Heart left ventricle (tissue), 16 donors: ENCODE results near the gene UVRAG. TPM values are rescaled to one million over a fixed set of nuclear protein-coding genes. Genes with fewer than 3 reads are reported as not detected.
A peak's percentile ranks its signal among the peaks of the same experiment; 100 is the strongest.

Source experiments
- ATAC-seq, 4 donors: fragments of 200-7000 bp; cut with Tn5 transposase; one replicate each; pipeline ENCODE4 v1.9.1; 2020 to 2022; ENCODE audit warnings: moderate library complexity in 4 of 4, mild to moderate bottlenecking in 3 of 4, moderate number of reproducible peaks in 1 of 4
- DNase-seq, 5 donors: peaks; one replicate each; pipeline ENCODE4 v3.0.0-alpha.2; 2020
- H3K27ac ChIP-seq, 12 donors: fragments of 200-600 bp; sonication (generic) in 4 of 12; one replicate each; pipeline versions ENCODE4 v1.5.0 to v1.8.0; 2016 to 2022; ENCODE audit warnings: mild to moderate bottlenecking in 2 of 12
- H3K27me3 ChIP-seq, 9 donors: fragments of 200-600 bp; sonication (generic) in 2 of 9; one replicate each; pipeline versions ENCODE4 v1.5.1 to v1.8.0; 2016 to 2022; ENCODE audit warnings: mild to moderate bottlenecking in 3 of 9
- H3K36me3 ChIP-seq, 9 donors: fragments of 200-600 bp; sonication (generic) in 2 of 9; one replicate each; pipeline versions ENCODE4 v1.5.0 to v1.8.0; 2018 to 2022; ENCODE audit warnings: mild to moderate bottlenecking in 2 of 9
- H3K4me1 ChIP-seq, 12 donors: fragments of 200-600 bp; sonication (generic) in 4 of 12; one replicate each; pipeline versions ENCODE4 v1.5.0 to v1.8.0; 2016 to 2022; ENCODE audit warnings: mild to moderate bottlenecking in 3 of 12
- H3K4me3 ChIP-seq, 12 donors: fragments of 200-600 bp; sonication (generic) in 4 of 12; one replicate each; pipeline versions ENCODE4 v1.5.0 to v1.8.0; 2017 to 2022; ENCODE audit warnings: mild to moderate bottlenecking in 9 of 12, moderate library complexity in 4 of 12
- H3K9me3 ChIP-seq, 12 donors: fragments of 200-600 bp; sonication (generic) in 4 of 12; one replicate each; pipeline versions ENCODE4 v1.5.0 to v1.8.0; 2016 to 2022; ENCODE audit warnings: mild to moderate bottlenecking in 1 of 12
- POLR2A ChIP-seq, 2 donors: fragments of 450-650 bp; IDR thresholded peaks; one replicate each; pipeline ENCODE4 v1.6.1; 2017; ENCODE audit warnings: antibody characterized with exemption in 2 of 2, mild to moderate bottlenecking in 2 of 2, moderate library complexity in 2 of 2
- WGBS, 4 donors: extraction: QIAGEN DNeasy Blood & Tissue Kit in 2 of 4; methylation state at CpG; one replicate each; pipeline versions ENCODE4 v1.1.5 to v1.1.7; 2013 to 2018; 5-methylcytosine and 5-hydroxymethylcytosine counted together
- intact Hi-C, 10 donors: fragments of 100-400 bp; cut with DNase I; formaldehyde crosslinking; loops; one replicate each; pipeline versions ENCODE4 v1.11.1 to v1.14.2; 2022
- polyA plus RNA-seq, 2 donors: library from polyadenylated mRNA; stranded (reverse); fragments of 200-250 nt; gene quantifications; one replicate each; pipeline ENCODE4 v1.2.3, GENCODE V29; 2013
- total RNA-seq, 9 donors: library from RNA; depleted of rRNA in 2 of 9; stranded (reverse); fragments of >200 nt in 2 of 9; fragmentation: NEBNext Ultra II Directional in 3 of 9; extraction: Animal tissue kit (Norgen Biotek cat#: 25700) in 3 of 9; gene quantifications; one replicate each; pipeline versions ENCODE4 v1.1.0 to v1.2.4, GENCODE V29; 2016 to 2023
- TF ChIP-seq, protein P1 (sequence below), 12 donors: fragments of 200-600 bp; sonication (generic) in 4 of 12; IDR thresholded peaks; one replicate each; pipeline versions ENCODE4 v1.5.0 to v1.8.0; 2018 to 2022; ENCODE audit warnings: antibody characterized with exemption in 12 of 12, mild to moderate bottlenecking in 5 of 12
- donor health status: ischemic (EF 13 %, LVEDD 7.1; RV severe dilation, severe dysfunction).
- donor health status: healthy with polysubstance abuse.
- donor health status: DM: no; HTN: yes; CAD: no.
- donor health status: DM: no; HTN: no; CAD: no.
- donor health status: ischemic (EF 25% LVEDD 6.9; RV normal size, moderate dysfunction).
- donor health status: ischemic (EF 25% LVEDD 5.7; RV mildly dilated, moderate dysfunction).
- donor health status: healthy.
- donor health status: DM: yes; HTN: yes; CAD: no.
- donor health status: ischemic (EF 35%, LVEDD 5.7; RV mildly dilated, moderate dysfunction).
- donor health status: nonischemic (EF 11% LVEDD 7.7; RV severe dilation, severe dysfunction).
- donor health status: DM: yes; HTN: yes; CAD: no.
- donor health status: PGD.
- donor health status: ischemic (EF 29% LVEDD 5.4; RV normal size, mild dysfunction).
- donor health status: nonischemic (EF 23%, LVEDD 6.1; RV moderate dilation, normal function).

UVRAG gene
- total and polyA plus RNA-seq, 11 donors, result 4.5 to 22.6 (median 15.0) TPM

DNA sequence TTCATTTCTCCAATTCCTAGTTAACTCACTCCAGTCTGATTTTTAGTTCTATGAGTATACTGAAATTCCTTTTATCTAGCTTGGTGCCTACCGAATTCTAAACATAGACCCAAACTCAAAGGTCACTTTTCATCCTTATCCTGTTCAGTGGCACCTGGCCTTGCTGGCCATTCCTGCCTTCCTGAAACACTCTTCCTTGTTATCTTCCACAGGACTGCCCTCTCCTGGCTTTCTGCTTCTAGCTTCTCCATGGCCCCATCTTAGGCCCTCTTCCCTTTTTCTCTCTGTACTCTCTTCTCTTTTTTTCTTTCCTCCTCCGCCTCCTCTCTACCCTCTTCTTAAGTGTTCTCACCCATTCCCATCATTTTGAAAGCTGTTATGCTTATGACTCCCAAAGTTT is 304.0 kb downstream of the UVRAG start:
- H3K36me3 ChIP-seq, result peaks cover 0 to 18% (median 0%) of the 10 kb centered on the region in 9 donors
- intact Hi-C loops, result no loop called here
- 63 to 79% (median 73%) methylated on average over 2 of the region's 2 CpGs for WGBS, 4 donors
- DNase-seq (no peak), ATAC-seq (peak in 2 of 4 donors; percentile 10 to 38)
- H3K4me1 ChIP-seq, result peaks cover 6 to 67% (median 35%) of the 10 kb centered on the region in 12 donors
- H3K4me3 ChIP-seq, result peak overlapping the region in 1 of 12 donors; percentile 3
- no peak for TF ChIP-seq POLR2A (IDR thresholded peaks at IDR 0.05)
- TF ChIP-seq, protein P1, sequence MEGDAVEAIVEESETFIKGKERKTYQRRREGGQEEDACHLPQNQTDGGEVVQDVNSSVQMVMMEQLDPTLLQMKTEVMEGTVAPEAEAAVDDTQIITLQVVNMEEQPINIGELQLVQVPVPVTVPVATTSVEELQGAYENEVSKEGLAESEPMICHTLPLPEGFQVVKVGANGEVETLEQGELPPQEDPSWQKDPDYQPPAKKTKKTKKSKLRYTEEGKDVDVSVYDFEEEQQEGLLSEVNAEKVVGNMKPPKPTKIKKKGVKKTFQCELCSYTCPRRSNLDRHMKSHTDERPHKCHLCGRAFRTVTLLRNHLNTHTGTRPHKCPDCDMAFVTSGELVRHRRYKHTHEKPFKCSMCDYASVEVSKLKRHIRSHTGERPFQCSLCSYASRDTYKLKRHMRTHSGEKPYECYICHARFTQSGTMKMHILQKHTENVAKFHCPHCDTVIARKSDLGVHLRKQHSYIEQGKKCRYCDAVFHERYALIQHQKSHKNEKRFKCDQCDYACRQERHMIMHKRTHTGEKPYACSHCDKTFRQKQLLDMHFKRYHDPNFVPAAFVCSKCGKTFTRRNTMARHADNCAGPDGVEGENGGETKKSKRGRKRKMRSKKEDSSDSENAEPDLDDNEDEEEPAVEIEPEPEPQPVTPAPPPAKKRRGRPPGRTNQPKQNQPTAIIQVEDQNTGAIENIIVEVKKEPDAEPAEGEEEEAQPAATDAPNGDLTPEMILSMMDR (IDR thresholded peaks at IDR 0.05), result peak in 1 of 12 donors; percentile 12
- no peaks in the 10 kb centered on the region for H3K9me3 ChIP-seq
- H3K27me3 ChIP-seq, result no peaks in the 10 kb centered on the region
- peak overlapping the region; percentile 9 to 76 (median 54) for H3K27ac ChIP-seq

GRCh38 chr11:76119779-76120178 is 304.8 kb downstream of the UVRAG start:
- intact Hi-C loops, result loop anchor here in 3 of 10 donors (2.0 to 5.0 kb wide), 3 partner anchors 37 to 202 kb away; no protein-coding TSS in a partner anchor
- peak; percentile 70 to 84 (median 76) for ATAC-seq
- H3K27ac ChIP-seq, result peak overlapping the region; percentile 9 to 76 (median 54)
- H3K36me3 ChIP-seq, result peaks cover 0 to 18% (median 0%) of the 10 kb centered on the region in 9 donors
- WGBS, 4 donors, result 47 to 74% (median 60%) methylated on average over 4 of the region's 4 CpGs
- DNase-seq, result no peak
- no peaks in the 10 kb centered on the region for H3K9me3 ChIP-seq
- H3K27me3 ChIP-seq, result no peaks in the 10 kb centered on the region
- H3K4me3 ChIP-seq, result peak overlapping the region in 1 of 12 donors; percentile 3
- peaks cover 6 to 72% (median 42%) of the 10 kb centered on the region in 12 donors for H3K4me1 ChIP-seq
- no peak for TF ChIP-seq POLR2A (IDR thresholded peaks at IDR 0.05)
- TF ChIP-seq, protein P1 (IDR thresholded peaks at IDR 0.05), result no peak

GRCh38 chr11:76120513-76121101 is 305.6 kb downstream of the UVRAG start:
- DNase-seq, result peak in 4 of 5 donors; percentile 34 to 50 (median 44)
- no peaks in the 10 kb centered on the region for H3K27me3 ChIP-seq
- H3K4me3 ChIP-seq, result peak overlapping the region in 1 of 12 donors; percentile 6
- peak; percentile 35 to 69 (median 62) for ATAC-seq
- intact Hi-C loops, result loop anchor here in 3 of 10 donors (2.0 to 5.0 kb wide), 3 partner anchors 38 to 203 kb away; no protein-coding TSS in a partner anchor
- no peaks in the 10 kb centered on the region for H3K9me3 ChIP-seq
- peak overlapping the region in 11 of 12 donors; percentile 2 to 76 (median 52) for H3K27ac ChIP-seq
- 20 to 42% (median 30%) methylated on average over 5 of the region's 5 CpGs for WGBS, 4 donors
- TF ChIP-seq, protein P1 (IDR thresholded peaks at IDR 0.05), result no peak
- peak in 1 of 2 donors; percentile 25 for TF ChIP-seq POLR2A (IDR thresholded peaks at IDR 0.05)
- H3K4me1 ChIP-seq, result peaks cover 11 to 81% (median 50%) of the 10 kb centered on the region in 12 donors
- H3K36me3 ChIP-seq, result peaks cover 0 to 16% (median 0%) of the 10 kb centered on the region in 9 donors

DNA sequence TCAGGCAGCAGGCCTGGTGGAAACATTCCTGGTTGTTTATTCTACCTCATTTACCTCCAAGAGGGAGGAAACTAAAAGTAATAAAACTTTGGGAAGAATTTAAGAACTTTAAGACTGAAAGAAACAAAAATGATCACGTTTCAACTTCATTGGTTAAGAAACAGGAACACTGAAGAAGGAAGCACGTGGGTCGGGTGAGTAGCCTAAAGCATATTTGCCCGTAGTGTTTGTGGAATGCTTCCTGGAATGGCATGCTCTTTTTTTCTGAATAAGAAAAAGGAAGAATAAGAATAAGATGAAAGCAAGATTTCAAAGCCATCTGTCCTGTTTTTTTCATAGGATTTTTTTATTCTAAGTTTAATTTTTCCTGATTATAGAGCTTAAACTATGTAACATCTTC is 308.2 kb downstream of the UVRAG start:
- Histone ChIP-seq H3K27me3 (no peaks in the 10 kb centered on the region), H3K9me3 (no peaks in the 10 kb centered on the region), H3K27ac (peak overlapping the region in 4 of 12 donors; percentile 2 to 73 (median 21)), H3K4me1 (peaks cover 11 to 73% (median 54%) of the 10 kb centered on the region in 12 donors), H3K36me3 (no peaks in the 10 kb centered on the region), H3K4me3 (no peak overlapping the region)
- no peak for DNase-seq
- 61 to 72% (median 67%) methylated on average over 4 of the region's 4 CpGs for WGBS, 4 donors
- TF ChIP-seq POLR2A (IDR thresholded peaks at IDR 0.05), result no peak
- TF ChIP-seq, protein P1 (IDR thresholded peaks at IDR 0.05), result no peak
- no peak for ATAC-seq
- intact Hi-C loops, result loop anchor here in 2 of 10 donors (5.0 kb wide), 2 partner anchors 41 to 206 kb away; no protein-coding TSS in a partner anchor
